Renal pelvis (tissue), 12 donors: Measurements from ENCODE around the gene RAB3IL1. TPM values are rescaled to one million over a fixed set of nuclear protein-coding genes. Genes with fewer than 3 reads are reported as not detected.
"Not testable (repeated sequence)": the region's sequence is repeated elsewhere in the genome, so short reads cannot be mapped to it uniquely, and the experiment has no call there.

ENCODE experiments used
- DNase-seq: peaks from one replicate; pipeline ENCODE4 v3.0.0-alpha.2; 2013
- long read RNA-seq, 16 experiments: transcript quantifications; one replicate each; lab custom pipeline, GENCODE V29; 2026
- polyA plus RNA-seq, 3 donors: library from polyadenylated mRNA; unstranded; fragments of 120-200 nt; gene quantifications; one replicate each; pipeline ENCODE4 v1.2.1, GENCODE V29; 2013; ENCODE audit not compliant: insufficient read length in 3 of 3

RAB3IL1 gene
- 10 to 100 TPM; 24.2 to 31.3 (median 27.1) TPM for polyA plus RNA-seq
- long read RNA-seq, donor 1, transcript RAB3IL1-202 (10 exons, 2,284 nt) = major isoform, 5 of 6 reads
- long read RNA-seq, donor 1, partial matches to known transcripts = 0 of 6 reads
- long read RNA-seq, donor 1, other reads (novel, unspliced or antisense) = 0 of 6 reads
- long read RNA-seq, donor 2, transcript RAB3IL1-202 (10 exons, 2,284 nt) = major isoform, 8 of 8 reads
- long read RNA-seq, donor 2, partial matches to known transcripts = 0 of 8 reads
- long read RNA-seq, donor 2, other reads (novel, unspliced or antisense) = 0 of 8 reads
- long read RNA-seq, donor 3, partial matches to known transcripts = 0 of 3 reads
- long read RNA-seq, donor 3, other reads (novel, unspliced or antisense) = 0 of 3 reads
- long read RNA-seq, donor 4, transcript RAB3IL1-202 (10 exons, 2,284 nt) = major isoform, 5 of 5 reads
- long read RNA-seq, donor 4, partial matches to known transcripts = 0 of 5 reads
- long read RNA-seq, donor 4, other reads (novel, unspliced or antisense) = 0 of 5 reads
- long read RNA-seq, donor 5, partial matches to known transcripts = 0 of 1 reads
- long read RNA-seq, donor 5, other reads (novel, unspliced or antisense) = 0 of 1 reads
- long read RNA-seq, donor 6, partial matches to known transcripts = 0 of 2 reads
- long read RNA-seq, donor 6, other reads (novel, unspliced or antisense) = 0 of 2 reads
- long read RNA-seq, donor 7, transcript RAB3IL1-202 (10 exons, 2,284 nt) = major isoform, 5 of 8 reads
- long read RNA-seq, donor 7, partial matches to known transcripts = 0 of 8 reads
- long read RNA-seq, donor 7, other reads (novel, unspliced or antisense) = 0 of 8 reads
- long read RNA-seq, donor 8, transcript RAB3IL1-202 (10 exons, 2,284 nt) = major isoform, 6 of 14 reads
- long read RNA-seq, donor 8, partial matches to known transcripts = 6 of 14 reads
- long read RNA-seq, donor 8, other reads (novel, unspliced or antisense) = 0 of 14 reads
- long read RNA-seq, donor 9, partial matches to known transcripts = 0 of 6 reads
- long read RNA-seq, donor 9, other reads (novel, unspliced or antisense) = 0 of 6 reads
- long read RNA-seq, donor 10, transcript RAB3IL1-202 (10 exons, 2,284 nt) = major isoform, 6 of 7 reads
- long read RNA-seq, donor 10, partial matches to known transcripts = 0 of 7 reads
- long read RNA-seq, donor 10, other reads (novel, unspliced or antisense) = 0 of 7 reads
- long read RNA-seq, donor 11, partial matches to known transcripts = 0 of 5 reads
- long read RNA-seq, donor 11, other reads (novel, unspliced or antisense) = 0 of 5 reads
- long read RNA-seq, donor 12, partial matches to known transcripts = 0 of 4 reads
- long read RNA-seq, donor 12, other reads (novel, unspliced or antisense) = 0 of 4 reads
- long read RNA-seq, donor 13, partial matches to known transcripts = 0 of 3 reads
- long read RNA-seq, donor 13, other reads (novel, unspliced or antisense) = 0 of 3 reads
- long read RNA-seq, donor 14 = 0 reads
- long read RNA-seq, donor 15, transcript RAB3IL1-202 (10 exons, 2,284 nt) = major isoform, 9 of 15 reads
- long read RNA-seq, donor 15, partial matches to known transcripts = 5 of 15 reads
- long read RNA-seq, donor 15, other reads (novel, unspliced or antisense) = 0 of 15 reads
- long read RNA-seq, donor 16, partial matches to known transcripts = 0 of 2 reads
- long read RNA-seq, donor 16, other reads (novel, unspliced or antisense) = 0 of 2 reads

GRCh38 chr11:61917334-61918109, at the start of gene RAB3IL1:
Gene RAB3IL1, minus strand, starts transcription at chr11:61917566. Its CDS starts 199 bp downstream, at chr11:61917367.
- peak; percentile 60 for DNase-seq

DNA sequence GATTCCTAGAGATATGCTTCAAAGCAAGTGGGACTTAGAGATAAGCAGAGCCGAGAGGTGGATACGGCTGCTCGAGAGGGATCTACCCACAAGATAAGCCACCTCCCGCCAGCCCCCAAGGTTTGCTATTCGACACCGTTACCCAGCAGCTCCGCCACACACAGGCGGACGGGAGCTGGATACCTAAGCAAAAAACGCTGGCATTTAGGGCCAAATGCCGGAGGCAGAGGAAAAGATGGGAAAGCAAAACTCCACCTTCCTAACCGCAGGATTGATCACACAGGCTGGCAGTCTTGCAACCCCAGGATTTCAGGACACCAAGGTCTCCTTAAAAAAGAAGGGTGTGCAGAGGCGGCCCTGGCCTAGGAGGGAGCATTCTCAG, 49.4 kb upstream of the RAB3IL1 start:
- no peak for DNase-seq

DNA sequence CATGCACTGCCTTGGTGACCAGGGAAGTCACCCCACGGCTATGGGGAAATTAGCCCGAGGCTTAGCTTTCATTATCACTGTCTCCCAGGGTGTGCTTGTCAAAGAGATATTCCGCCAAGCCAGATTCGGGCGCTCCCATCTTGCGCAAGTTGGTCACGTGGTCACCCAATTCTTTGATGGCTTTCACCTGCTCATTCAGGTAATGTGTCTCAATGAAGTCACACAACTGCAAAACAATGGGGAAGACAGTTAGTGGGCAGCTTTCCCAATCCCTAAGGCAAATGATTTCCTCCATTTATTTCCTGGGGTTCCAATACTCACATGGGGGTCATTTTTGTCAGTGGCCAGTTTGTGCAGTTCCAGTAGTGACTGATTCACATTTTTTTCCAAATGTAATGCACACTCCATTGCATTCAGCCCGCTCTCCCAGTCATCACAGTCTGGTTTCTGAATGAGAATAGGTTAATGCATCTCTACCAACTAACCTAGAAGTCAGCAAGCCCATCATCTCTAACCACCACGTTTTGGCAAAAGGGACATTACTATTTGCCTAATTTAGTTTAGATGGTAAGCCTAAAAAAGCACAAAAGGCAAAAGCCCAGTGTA, 47.4 kb upstream of the RAB3IL1 start:
- DNase-seq = not testable (repeated sequence)

GRCh38 chr11:61964058-61964665, 46.8 kb upstream of the RAB3IL1 start:
- DNase-seq = no peak

- DNase-seq = no peak
These were observed 46.1 kb upstream of the RAB3IL1 start for GRCh38 chr11:61963282-61964057.

GRCh38 chr11:61963016-61963281, 45.6 kb upstream of the RAB3IL1 start:
- DNase-seq = no peak

DNA sequence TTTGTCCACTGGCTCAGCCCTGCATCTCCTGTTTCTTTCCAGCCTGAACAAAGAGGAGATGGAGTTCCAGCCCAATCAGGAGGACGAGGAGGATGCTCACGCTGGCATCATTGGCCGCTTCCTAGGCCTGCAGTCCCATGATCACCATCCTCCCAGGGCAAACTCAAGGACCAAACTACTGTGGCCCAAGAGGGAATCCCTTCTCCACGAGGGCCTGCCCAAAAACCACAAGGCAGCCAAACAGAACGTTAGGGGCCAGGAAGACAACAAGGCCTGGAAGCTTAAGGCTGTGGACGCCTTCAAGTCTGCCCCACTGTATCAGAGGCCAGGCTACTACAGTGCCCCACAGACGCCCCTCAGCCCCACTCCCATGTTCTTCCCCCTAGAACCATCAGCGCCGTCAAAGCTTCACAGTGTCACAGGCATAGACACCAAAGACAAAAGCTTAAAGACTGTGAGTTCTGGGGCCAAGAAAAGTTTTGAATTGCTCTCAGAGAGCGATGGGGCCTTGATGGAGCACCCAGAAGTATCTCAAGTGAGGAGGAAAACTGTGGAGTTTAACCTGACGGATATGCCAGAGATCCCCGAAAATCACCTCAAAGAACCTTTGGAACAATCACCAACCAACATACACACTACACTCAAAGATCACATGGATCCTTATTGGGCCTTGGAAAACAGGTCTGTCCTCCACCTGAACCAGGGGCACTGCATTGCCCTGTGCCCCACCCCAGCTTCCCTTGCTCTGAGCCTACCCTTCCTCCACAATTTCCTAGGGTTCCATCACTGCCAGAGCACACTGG, 45.0 kb upstream of the RAB3IL1 start:
- DNase-seq = no peak

DNA sequence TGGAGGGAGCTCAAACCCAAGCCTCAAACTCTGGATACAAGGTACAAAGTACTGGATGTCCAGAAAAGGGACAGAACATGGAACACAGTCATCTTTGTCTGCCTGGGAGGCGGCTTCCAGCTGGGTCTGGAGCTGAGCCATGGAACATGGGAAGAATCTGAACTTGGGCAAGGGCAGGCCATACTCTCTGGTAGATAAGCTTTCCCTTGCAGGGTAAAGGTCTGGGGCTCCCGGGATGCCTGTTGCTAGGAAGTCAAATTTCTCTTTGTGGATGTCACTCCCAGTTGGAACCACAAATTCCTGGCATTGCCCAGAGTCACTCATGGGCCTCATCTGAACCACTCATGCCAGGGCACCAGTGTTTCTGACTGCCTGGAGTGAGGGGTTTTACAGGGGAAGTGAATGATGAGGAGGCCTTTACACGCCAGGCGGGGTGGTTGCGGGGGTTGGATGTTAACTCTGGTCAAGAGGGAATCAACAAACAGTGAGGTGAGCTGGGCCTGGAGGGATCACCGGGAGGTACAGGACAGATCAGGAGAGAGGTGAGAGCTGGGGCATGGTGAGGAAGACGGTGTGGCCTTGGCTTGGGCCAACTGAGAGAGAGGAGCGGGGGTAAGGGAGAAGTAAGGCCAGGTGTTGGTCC, 44.3 kb upstream of the RAB3IL1 start:
- DNase-seq = no peak

GRCh38 chr11:61960532-61960931, 43.2 kb upstream of the RAB3IL1 start:
- DNase-seq = no peak

DNA sequence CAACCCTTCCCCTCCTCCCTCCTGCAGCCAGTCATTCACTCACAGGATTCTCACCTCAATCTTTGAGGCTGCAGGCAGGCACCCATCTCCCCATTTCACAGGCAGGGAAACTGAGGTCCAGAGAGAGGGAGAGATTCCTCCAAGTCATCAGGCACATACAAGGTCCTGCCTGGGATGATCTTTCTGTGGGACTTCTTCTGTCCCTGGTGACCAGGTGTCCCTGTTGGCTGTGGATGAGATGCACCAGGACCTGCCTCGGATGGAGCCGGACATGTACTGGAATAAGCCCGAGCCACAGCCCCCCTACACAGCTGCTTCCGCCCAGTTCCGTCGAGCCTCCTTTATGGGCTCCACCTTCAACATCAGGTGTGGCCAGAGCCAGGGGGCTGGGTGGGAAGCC, 42.3 kb upstream of the RAB3IL1 start:
- DNase-seq = no peak

- no peak for DNase-seq
These were observed 41.7 kb upstream of the RAB3IL1 start for GRCh38 chr11:61959114-61959513.

DNA sequence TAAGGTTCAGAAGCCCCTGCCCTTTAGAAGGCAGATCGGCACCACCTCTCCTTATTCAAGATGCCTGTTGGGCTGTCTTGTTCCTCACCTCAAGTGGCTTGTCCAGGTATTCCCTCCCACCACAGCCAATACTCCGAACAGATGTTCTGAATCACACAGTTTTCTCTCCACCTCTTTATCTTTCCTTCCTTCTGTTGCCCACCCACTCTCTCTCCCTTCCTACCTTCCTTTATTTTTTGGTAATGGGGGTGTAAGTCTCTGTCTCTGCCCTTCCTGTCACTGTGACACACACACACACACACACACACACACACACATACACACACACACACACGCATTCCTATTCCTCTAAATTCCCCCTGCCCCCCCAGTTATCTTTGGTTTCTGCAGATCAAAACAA, 41.2 kb upstream of the RAB3IL1 start:
- DNase-seq = no peak

- no peak for DNase-seq
These were observed 39.8 kb upstream of the RAB3IL1 start for GRCh38 chr11:61957021-61957770.

DNA sequence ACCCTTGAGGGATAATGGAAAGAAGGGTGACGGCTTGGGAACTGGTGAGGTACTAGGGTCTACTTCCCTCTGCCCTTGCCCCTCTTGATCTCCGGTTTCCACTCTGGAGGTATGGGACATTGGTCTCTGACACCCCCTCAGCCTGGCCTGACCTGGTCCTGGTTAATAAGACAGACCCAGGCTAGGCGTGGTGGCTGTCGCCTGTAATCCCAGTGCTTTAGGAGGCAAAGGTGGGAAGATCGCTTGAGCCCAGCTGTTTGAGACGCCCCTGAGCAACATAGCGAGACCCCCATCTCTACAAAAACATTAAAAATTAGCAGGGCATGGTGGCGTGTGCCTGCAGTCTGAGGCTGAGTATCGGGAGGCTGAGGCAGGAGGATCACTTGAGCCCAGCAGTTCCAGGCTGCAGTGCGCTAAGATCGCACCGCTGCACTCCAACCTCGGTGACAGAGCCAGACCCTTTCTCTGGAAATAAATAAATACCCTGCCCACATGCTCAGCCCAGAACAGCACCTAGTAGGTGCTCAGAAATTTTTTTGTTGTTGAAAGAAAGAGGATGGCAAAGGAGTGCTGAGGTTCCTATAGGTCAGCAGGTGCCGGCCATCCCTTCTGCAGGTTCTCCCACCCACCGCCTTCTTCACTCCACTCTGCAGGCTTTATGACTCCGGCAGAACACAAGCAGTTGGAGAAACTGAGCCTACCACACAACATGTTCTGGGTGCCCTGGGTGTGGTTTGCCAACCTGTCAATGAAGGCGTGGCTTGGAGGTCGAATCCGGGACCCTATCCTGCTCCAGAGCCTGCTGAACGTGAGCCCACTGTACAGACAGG, 39.0 kb upstream of the RAB3IL1 start:
- no peak for DNase-seq

- no peak for DNase-seq
These were observed 38.2 kb upstream of the RAB3IL1 start for GRCh38 chr11:61955422-61956135.
